CD4-positive, CD25-positive, alpha-beta regulatory T cell (primary cell): ENCODE results near the gene PDS5A. TPM values are rescaled to one million over a fixed set of nuclear protein-coding genes. Genes with fewer than 3 reads are reported as not detected.
A peak's percentile ranks its signal among the peaks of the same experiment; 100 is the strongest.

Source experiments
- ATAC-seq, 2 donors: fragments of 150-1000 bp; cut with Tn5 transposase; one replicate each; pipeline ENCODE4 v1.10.0; 2021; ENCODE audit warnings: low read depth in 2 of 2, moderate number of reproducible peaks in 2 of 2, moderate library complexity in 1 of 2
- DNase-seq, 3 donors: peaks; one replicate each; pipeline versions ENCODE4 v3.0.0 to v3.0.0-alpha.2; 2012 to 2022; ENCODE audit warnings: mixed read lengths in 1 of 3
- H3K27ac ChIP-seq: one replicate; pipeline ENCODE4 v1.7.0; 2013; ENCODE audit warnings: mild to moderate bottlenecking, low read length; ENCODE audit not compliant: insufficient read depth, poor library complexity, severe bottlenecking
- H3K27me3 ChIP-seq: one replicate; pipeline ENCODE4 v1.7.0; 2013; ENCODE audit warnings: low read length; ENCODE audit not compliant: control insufficient read depth, insufficient read depth
- H3K36me3 ChIP-seq: one replicate; pipeline ENCODE4 v1.7.0; 2013; ENCODE audit warnings: mild to moderate bottlenecking, low read length, moderate library complexity; ENCODE audit not compliant: control insufficient read depth, insufficient read depth
- H3K4me1 ChIP-seq: 2 replicates; pipeline ENCODE4 v1.7.0; 2013; ENCODE audit warnings: mild to moderate bottlenecking, low read length; ENCODE audit not compliant: insufficient read depth, control insufficient read depth, poor library complexity, severe bottlenecking
- H3K4me3 ChIP-seq: one replicate; pipeline ENCODE4 v1.7.0; 2013; ENCODE audit warnings: low read depth, mild to moderate bottlenecking, low read length, moderate library complexity
- H3K9me3 ChIP-seq, 2 experiments: 1 replicate in 1 of 2; 2 replicates in 1 of 2; pipeline ENCODE4 v1.7.0; 2013; ENCODE audit warnings: low read length in 2 of 2, mild to moderate bottlenecking in 1 of 2, moderate library complexity in 1 of 2; ENCODE audit not compliant: control insufficient read depth in 2 of 2
- H3K27ac Mint-ChIP-seq, 3 donors: one replicate each; pipeline ENCODE4 v1.8.0; 2020 to 2022; ENCODE audit warnings: mild to moderate bottlenecking in 3 of 3, mixed read lengths in 3 of 3, moderate library complexity in 2 of 3
- H3K27me3 Mint-ChIP-seq: one replicate; pipeline ENCODE4 v1.8.0; 2022; ENCODE audit warnings: mild to moderate bottlenecking, mixed read lengths
- H3K36me3 Mint-ChIP-seq: one replicate; pipeline ENCODE4 v1.8.0; 2020; ENCODE audit warnings: mixed read lengths
- H3K4me1 Mint-ChIP-seq, 4 donors: one replicate each; pipeline ENCODE4 v1.8.0; 2020 to 2022; ENCODE audit warnings: mixed read lengths in 4 of 4, mild to moderate bottlenecking in 1 of 4
- H3K4me3 Mint-ChIP-seq, 4 donors: one replicate each; pipeline ENCODE4 v1.8.0; 2020 to 2022; ENCODE audit warnings: mild to moderate bottlenecking in 4 of 4, mixed read lengths in 4 of 4, moderate library complexity in 3 of 4
- H3K9me3 Mint-ChIP-seq, 7 donors: one replicate each; pipeline ENCODE4 v1.8.0; 2020 to 2022; ENCODE audit warnings: mixed read lengths in 7 of 7, mild to moderate bottlenecking in 3 of 7, moderate library complexity in 2 of 7
- polyA plus RNA-seq, 4 donors: library from polyadenylated mRNA; unstranded; fragments of 300-500 nt; fragmentation: Illumina TruSeq; gene quantifications; one replicate each; pipeline ENCODE4 v1.2.3, GENCODE V29; 2021
- total RNA-seq: library from RNA; stranded (reverse); gene quantifications from one replicate; pipeline ENCODE4 v1.2.3, GENCODE V29; 2022

Gene PDS5A
- total and polyA plus RNA-seq, 5 donors from 2014 or later: 25.2 to 111 (median 32.5) TPM

DNA sequence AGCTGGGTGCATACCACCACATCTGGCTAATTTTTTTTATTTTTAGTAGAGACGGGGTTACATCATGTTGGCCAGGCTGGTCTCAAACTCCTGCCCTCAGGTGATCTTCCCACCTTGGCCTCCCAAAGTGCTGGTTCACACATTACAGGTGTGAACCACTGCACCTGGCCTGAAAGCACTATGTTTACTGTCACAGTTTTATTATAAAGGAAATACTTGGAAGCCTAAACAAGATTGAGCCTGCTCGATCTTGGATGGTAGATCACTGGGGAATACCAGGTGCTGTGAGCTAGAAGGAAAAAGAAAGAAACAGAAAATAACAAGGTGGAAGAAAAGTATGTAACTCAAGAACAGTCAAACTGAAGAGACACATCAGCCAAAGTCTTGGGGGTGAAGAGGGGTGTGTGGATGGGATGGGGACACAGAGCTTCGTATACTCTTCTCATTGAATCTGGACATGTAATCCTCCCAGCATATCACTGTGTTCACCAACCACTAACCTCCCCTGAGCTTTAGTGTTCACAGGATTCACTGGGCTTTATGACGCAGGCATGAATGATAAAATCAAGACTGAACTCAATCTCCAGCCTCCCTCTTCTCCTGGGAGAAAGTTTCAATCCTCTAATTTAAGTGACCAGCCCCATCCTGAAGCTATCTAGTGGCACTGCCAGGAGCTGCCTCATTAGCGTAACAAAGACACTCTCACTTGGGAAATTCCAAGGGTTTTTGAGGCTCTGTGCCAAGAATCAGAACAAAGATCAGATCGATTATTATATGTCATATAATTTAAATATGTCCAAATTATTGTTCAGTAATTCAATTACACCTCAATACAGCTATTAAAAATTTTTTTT, 40.9 kb downstream of the PDS5A start:
- Histone ChIP-seq H3K27ac (no peak overlapping the region), H3K4me3 (peak overlapping the region; percentile 11)
- H3K4me3 Mint-ChIP-seq: peak overlapping the region in 1 of 4 donors; percentile 3

DNA sequence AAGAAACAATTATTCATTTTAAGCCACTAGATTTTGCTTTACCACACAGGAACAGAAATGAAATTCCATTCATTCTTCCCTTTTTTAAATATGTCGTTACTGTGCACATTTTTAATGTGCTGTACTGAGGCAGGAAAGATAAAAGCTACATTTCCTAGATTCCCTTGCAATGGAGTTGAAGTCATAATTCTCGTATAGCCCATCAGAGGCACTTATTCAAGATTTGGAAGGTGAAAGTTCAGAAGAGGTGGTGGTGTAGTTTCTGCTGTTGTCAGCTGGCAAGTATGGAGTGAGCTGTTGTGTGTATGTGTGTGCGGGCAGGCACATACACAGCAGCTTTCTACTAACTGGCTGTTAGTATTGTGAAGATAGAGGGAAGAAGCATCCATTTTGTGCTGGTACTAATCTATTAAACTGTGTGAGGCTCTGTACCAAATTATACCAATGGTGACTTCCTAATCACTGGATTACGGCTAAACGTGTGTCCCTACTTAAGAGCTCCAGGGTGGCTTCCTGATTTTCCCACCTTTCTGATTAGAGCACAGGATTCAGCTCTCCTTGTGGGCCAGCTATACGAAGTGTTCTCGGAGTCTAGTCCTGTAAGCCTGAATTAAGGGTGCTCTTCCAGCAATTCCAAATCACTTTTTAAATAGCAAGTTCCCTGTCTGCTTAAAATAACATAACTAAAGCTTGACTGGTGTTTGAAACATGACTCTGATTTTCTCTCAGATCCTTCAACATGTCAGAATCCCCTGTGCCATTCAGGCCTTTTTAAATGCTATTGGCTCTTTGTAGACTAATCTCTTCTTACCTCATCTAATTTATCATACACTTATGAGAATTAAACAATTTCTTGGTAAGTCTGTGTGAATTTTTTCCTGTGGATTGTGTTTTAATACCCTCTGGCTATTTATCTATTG, 43.8 kb downstream of the PDS5A start:
- Histone ChIP-seq H3K9me3 (no peaks in the 10 kb centered on the region), H3K27ac (peak overlapping the region; percentile 56), H3K4me3 (peak overlapping the region; percentile 74), H3K4me1 (peaks cover 17% of the 10 kb centered on the region), H3K36me3 (peaks cover 8% of the 10 kb centered on the region), H3K27me3 (no peaks in the 10 kb centered on the region)
- Mint-ChIP-seq H3K4me3 (peak overlapping the region; percentile 12 to 71 (median 46)), H3K36me3 (peaks cover 21% of the 10 kb centered on the region), H3K9me3 (peaks cover 0 to 2% (median 0%) of the 10 kb centered on the region in 7 donors), H3K27ac (peak overlapping the region in 2 of 3 donors; percentile 87 to 91), H3K4me1 (peaks cover 23 to 79% (median 48%) of the 10 kb centered on the region in 4 donors), H3K27me3 (no peaks in the 10 kb centered on the region)
- DNase-seq (peak in 1 of 3 donors; percentile 11), ATAC-seq (no peak)

More for the DNA sequence above, 40.9 kb downstream of the PDS5A start:
- peak overlapping the region in 2 of 3 donors; percentile 78 to 80 for H3K27ac Mint-ChIP-seq
- H3K36me3 ChIP-seq: peaks cover 11% of the 10 kb centered on the region
- no peaks in the 10 kb centered on the region for H3K27me3 Mint-ChIP-seq
- H3K4me1 ChIP-seq: peaks cover 21% of the 10 kb centered on the region
- H3K9me3 ChIP-seq: no peaks in the 10 kb centered on the region
- H3K4me1 Mint-ChIP-seq: peaks cover 27 to 80% (median 50%) of the 10 kb centered on the region in 4 donors
- ATAC-seq (no peak), DNase-seq (no peak)
- peaks cover 0 to 2% (median 0%) of the 10 kb centered on the region in 7 donors for H3K9me3 Mint-ChIP-seq
- no peaks in the 10 kb centered on the region for H3K27me3 ChIP-seq
- H3K36me3 Mint-ChIP-seq: peaks cover 21% of the 10 kb centered on the region

DNA sequence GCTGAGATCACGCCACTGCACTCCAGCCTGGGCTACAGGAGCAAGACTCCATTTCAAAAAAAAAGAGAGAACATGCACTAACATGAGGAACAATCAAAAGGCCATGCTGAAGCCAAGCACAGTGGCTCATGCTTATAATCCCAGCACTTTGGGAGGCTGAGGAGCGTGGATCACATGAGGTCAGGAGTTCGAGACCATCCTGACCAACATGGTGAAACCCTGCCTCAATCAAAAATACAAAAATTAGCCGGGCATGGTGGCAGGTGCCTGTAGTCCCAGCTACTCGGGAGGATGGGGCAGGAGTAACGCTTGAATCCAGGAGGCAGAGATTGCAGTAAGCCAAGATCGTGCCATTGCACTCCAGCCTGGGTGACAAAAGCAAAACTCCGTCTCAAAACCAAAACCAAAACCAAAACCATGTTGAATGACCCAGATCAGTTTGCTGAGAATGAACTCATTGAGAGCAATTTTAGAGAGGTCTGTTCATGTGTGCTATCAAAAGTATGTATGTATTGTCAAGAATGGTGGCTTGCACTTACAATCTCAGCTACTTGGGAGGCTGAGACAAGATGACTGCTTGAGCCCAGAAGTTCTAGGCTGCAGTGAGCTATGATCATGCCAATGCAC, 44.8 kb downstream of the PDS5A start:
- peak overlapping the region; percentile 74 for H3K4me3 ChIP-seq
- Mint-ChIP-seq H3K36me3 (peaks cover 22% of the 10 kb centered on the region), H3K4me1 (peaks cover 23 to 76% (median 50%) of the 10 kb centered on the region in 4 donors), H3K9me3 (peaks cover 0 to 2% (median 0%) of the 10 kb centered on the region in 7 donors), H3K27ac (peak overlapping the region; percentile 66 to 91 (median 87)), H3K4me3 (peak overlapping the region; percentile 63 to 79 (median 70)), H3K27me3 (no peaks in the 10 kb centered on the region)
- peak in 2 of 3 donors; percentile 42 to 79 for DNase-seq
- peak; percentile 47 to 67 for ATAC-seq
- no peaks in the 10 kb centered on the region for H3K27me3 ChIP-seq
- H3K4me1 ChIP-seq: peaks cover 17% of the 10 kb centered on the region
- peak overlapping the region; percentile 56 for H3K27ac ChIP-seq
- H3K36me3 ChIP-seq: peaks cover 8% of the 10 kb centered on the region
- no peaks in the 10 kb centered on the region for H3K9me3 ChIP-seq

DNA sequence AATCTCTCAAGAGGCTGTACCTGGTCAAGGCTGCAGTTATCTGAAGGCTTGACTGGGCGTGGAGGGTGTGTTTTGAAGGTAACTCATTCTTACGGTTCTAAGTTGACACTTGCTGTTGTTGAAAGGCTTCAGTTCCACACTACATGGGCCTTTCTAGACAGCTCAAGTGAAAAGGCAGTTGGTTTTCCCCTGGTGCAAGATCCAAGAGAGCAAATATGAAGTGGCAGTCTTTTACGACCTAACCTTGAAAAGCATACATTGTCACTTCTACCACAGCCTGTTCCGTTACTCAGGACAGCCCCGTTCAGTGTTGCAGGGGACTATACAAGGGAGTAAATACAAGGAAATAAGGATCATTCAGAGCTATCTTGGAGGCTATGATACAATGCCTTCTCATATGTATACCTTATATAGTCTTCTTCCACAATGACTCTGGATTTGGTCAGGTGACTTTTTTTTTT, 46.2 kb downstream of the PDS5A start:
- Histone ChIP-seq H3K36me3 (peaks cover 15% of the 10 kb centered on the region), H3K27me3 (no peaks in the 10 kb centered on the region), H3K4me3 (peak overlapping the region; percentile 30), H3K4me1 (peaks cover 17% of the 10 kb centered on the region), H3K9me3 (no peaks in the 10 kb centered on the region), H3K27ac (peak overlapping the region; percentile 47)
- Mint-ChIP-seq H3K4me3 (peak overlapping the region in 1 of 4 donors; percentile 29), H3K27me3 (no peaks in the 10 kb centered on the region), H3K36me3 (peaks cover 26% of the 10 kb centered on the region), H3K9me3 (peaks cover 0 to 2% (median 0%) of the 10 kb centered on the region in 7 donors), H3K27ac (peak overlapping the region; percentile 48 to 89 (median 87)), H3K4me1 (peaks cover 23 to 68% (median 41%) of the 10 kb centered on the region in 4 donors)
- peak in 1 of 3 donors; percentile 13 for DNase-seq
- no peak for ATAC-seq

DNA sequence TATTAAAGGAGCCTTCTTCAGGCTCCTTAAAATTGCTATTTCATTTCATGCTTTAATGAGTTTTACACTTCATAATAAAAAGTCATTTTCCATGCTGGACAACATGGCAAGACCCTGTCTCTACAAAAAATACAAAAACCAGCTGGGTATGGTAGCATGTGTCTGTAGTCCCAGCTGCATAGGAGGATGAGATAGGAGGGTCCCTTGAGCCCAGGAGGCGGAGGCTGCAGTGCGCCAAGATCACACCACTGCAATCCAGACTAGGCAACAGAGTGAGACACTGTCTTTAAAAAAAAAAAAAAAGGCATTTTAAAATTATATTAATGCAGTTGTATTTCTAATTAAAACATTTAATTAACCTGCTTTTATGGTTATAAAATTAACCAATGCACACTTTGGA, 49.2 kb downstream of the PDS5A start:
- Histone ChIP-seq H3K36me3 (peaks cover 27% of the 10 kb centered on the region), H3K4me3 (no peak overlapping the region), H3K27ac (no peak overlapping the region), H3K4me1 (peaks cover 6% of the 10 kb centered on the region), H3K27me3 (no peaks in the 10 kb centered on the region), H3K9me3 (no peaks in the 10 kb centered on the region)
- ATAC-seq: no peak
- peaks cover 19 to 51% (median 33%) of the 10 kb centered on the region in 4 donors for H3K4me1 Mint-ChIP-seq
- H3K27ac Mint-ChIP-seq: no peak overlapping the region
- no peak for DNase-seq
- no peak overlapping the region for H3K4me3 Mint-ChIP-seq
- peaks cover 34% of the 10 kb centered on the region for H3K36me3 Mint-ChIP-seq
- no peaks in the 10 kb centered on the region for H3K27me3 Mint-ChIP-seq
- peaks cover 0 to 2% (median 0%) of the 10 kb centered on the region in 7 donors for H3K9me3 Mint-ChIP-seq

DNA sequence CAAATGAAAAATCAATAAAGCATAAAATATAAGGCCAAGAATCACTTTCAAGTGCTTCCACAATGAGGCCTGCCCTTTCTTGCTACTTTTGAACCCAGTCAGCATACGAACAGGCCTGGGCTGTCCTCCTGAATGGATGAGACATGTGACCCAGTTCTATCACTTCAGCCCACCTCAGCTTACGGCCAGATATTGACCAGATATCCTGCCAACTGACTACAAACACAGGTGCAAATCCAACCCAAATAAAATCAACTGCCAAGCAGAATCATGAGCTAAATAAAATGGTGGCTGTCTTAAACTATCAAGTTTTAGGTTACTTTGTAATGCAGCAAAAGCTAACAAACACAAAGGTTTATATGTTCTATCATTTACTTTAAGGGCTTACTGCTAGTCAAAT, 53.7 kb downstream of the PDS5A start:
- peaks cover 37% of the 10 kb centered on the region for H3K36me3 Mint-ChIP-seq

DNA sequence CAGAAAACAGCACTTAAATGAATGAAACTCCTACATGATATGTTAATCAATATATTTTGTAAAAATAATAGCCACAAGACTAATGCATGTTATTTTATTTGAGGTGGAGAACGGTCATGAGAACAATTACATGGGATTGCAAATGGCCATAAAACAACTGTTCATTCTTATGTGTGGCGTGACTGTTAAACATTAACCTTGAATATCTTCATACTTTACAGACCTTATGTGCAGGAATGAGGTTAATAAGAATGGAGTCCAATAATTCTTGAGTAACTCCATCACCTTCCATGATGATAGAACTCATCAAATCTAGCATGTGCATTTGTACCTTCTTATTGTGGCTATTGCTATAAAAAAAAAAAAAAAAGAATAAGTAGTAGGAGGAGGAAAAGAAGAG, 55.3 kb downstream of the PDS5A start:
- DNase-seq (no peak), ATAC-seq (no peak)
- Mint-ChIP-seq H3K27me3 (no peaks in the 10 kb centered on the region), H3K36me3 (peaks cover 28% of the 10 kb centered on the region), H3K9me3 (no peaks in the 10 kb centered on the region), H3K4me3 (no peak overlapping the region), H3K4me1 (peaks cover 7 to 13% (median 13%) of the 10 kb centered on the region in 4 donors), H3K27ac (no peak overlapping the region)
- Histone ChIP-seq H3K27me3 (no peaks in the 10 kb centered on the region), H3K27ac (no peak overlapping the region), H3K36me3 (peaks cover 54% of the 10 kb centered on the region), H3K9me3 (no peaks in the 10 kb centered on the region), H3K4me3 (no peak overlapping the region), H3K4me1 (no peaks in the 10 kb centered on the region)

More for the DNA sequence above, 53.7 kb downstream of the PDS5A start:
- no peak overlapping the region for H3K27ac ChIP-seq
- no peaks in the 10 kb centered on the region for H3K9me3 ChIP-seq
- H3K36me3 ChIP-seq: peaks cover 45% of the 10 kb centered on the region
- H3K4me3 ChIP-seq: no peak overlapping the region
- H3K27me3 Mint-ChIP-seq: no peaks in the 10 kb centered on the region
- H3K4me1 Mint-ChIP-seq: peaks cover 9 to 23% (median 17%) of the 10 kb centered on the region in 4 donors
- H3K4me1 ChIP-seq: no peaks in the 10 kb centered on the region
- no peak overlapping the region for H3K4me3 Mint-ChIP-seq
- H3K9me3 Mint-ChIP-seq: no peaks in the 10 kb centered on the region
- DNase-seq (no peak), ATAC-seq (no peak)
- no peaks in the 10 kb centered on the region for H3K27me3 ChIP-seq
- H3K27ac Mint-ChIP-seq: peak overlapping the region in 2 of 3 donors; percentile 58 to 70
